Calu3 (cell line): ENCODE measurements around the gene KIF1C. TPM values are rescaled to one million over a fixed set of nuclear protein-coding genes. Genes with fewer than 3 reads are reported as not detected.
A peak's percentile ranks its signal among the peaks of the same experiment; 100 is the strongest.

ENCODE experiments used
- BruUV-seq: library from RNA; stranded (reverse); fragments of 400-500 nt; replicated peaks from 2 replicates; lab custom pipeline; 2021; lab: Mats Ljungman, UMichigan
- CTCF ChIA-PET: fragments of 300-600 bp; sonication (Branson Sonifier 250); formaldehyde crosslinking; loops from one replicate; lab custom pipeline; 2022; ENCODE audit warnings: antibody characterized with exemption; lab: Charles Lee
- DNase-seq: peaks from one replicate; pipeline ENCODE4 v3.0.0; 2022
- H3K27ac Mint-ChIP-seq: one replicate; pipeline ENCODE4 v1.8.0; 2022; ENCODE audit warnings: mixed read lengths; ENCODE audit not compliant: unreplicated experiment
- H3K27me3 Mint-ChIP-seq: one replicate; pipeline ENCODE4 v1.8.0; 2022; ENCODE audit warnings: mixed read lengths; ENCODE audit not compliant: unreplicated experiment
- H3K36me3 Mint-ChIP-seq: one replicate; pipeline ENCODE4 v1.8.0; 2022; ENCODE audit warnings: mild to moderate bottlenecking, moderate library complexity, mixed read lengths; ENCODE audit not compliant: insufficient read depth, unreplicated experiment
- H3K4me1 Mint-ChIP-seq: one replicate; pipeline ENCODE4 v1.8.0; 2022; ENCODE audit warnings: mild to moderate bottlenecking, low read depth, mixed read lengths; ENCODE audit not compliant: unreplicated experiment
- H3K4me3 Mint-ChIP-seq: one replicate; pipeline ENCODE4 v1.8.0; 2022; ENCODE audit warnings: mild to moderate bottlenecking, low read depth, moderate library complexity, mixed read lengths; ENCODE audit not compliant: unreplicated experiment
- H3K9me3 Mint-ChIP-seq: one replicate; pipeline ENCODE4 v1.8.0; 2022; ENCODE audit warnings: low read depth, mixed read lengths; ENCODE audit not compliant: unreplicated experiment
- CTCF ChIP-seq: fragments of 200-600 bp; IDR thresholded peaks from one replicate; pipeline ENCODE4 v1.8.0; 2022; ENCODE audit warnings: antibody characterized with exemption; ENCODE audit not compliant: unreplicated experiment
- intact Hi-C: fragments of 100-400 bp; cut with micrococcal nuclease; formaldehyde crosslinking; loops from one replicate; pipeline ENCODE4 v1.10.0; 2022; ENCODE audit not compliant: unreplicated experiment
- total RNA-seq: library from RNA; stranded (reverse); gene quantifications from 2 replicates; pipeline ENCODE4 v1.2.3, GENCODE V29; 2022

KIF1C gene
- total RNA-seq, 1 experiment from 2014 or later: 65.9 TPM

- no peaks in the 10 kb centered on the region for H3K27me3 Mint-ChIP-seq
- TSS peak; percentile 78 for BruUV-seq
- CTCF ChIA-PET: interaction anchor here (0.8 to 2.5 kb wide), 9 partner anchors 13 to 295 kb away, joined by 3 to 11 read pairs (median 4); partner anchors contain the start of genes CAMTA2, RNF167, SLC25A11 and ZNF594
- no peaks in the 10 kb centered on the region for H3K9me3 Mint-ChIP-seq
- TF ChIP-seq CTCF: no peak
- H3K4me3 Mint-ChIP-seq: no peak within 1 kb of the TSS
- H3K27ac Mint-ChIP-seq: no peak within 1 kb of the TSS
- peak; percentile 91 for DNase-seq
- peaks cover 20% of the 10 kb centered on the region for H3K36me3 Mint-ChIP-seq
- no peaks in the 10 kb centered on the region for H3K4me1 Mint-ChIP-seq
- intact Hi-C loops: no loop called here
Observed at GRCh38 chr17:4967539-4968485, 29.9 kb upstream of the KIF1C start, which contains the start of gene SPAG7. Gene SPAG7, minus strand, starts transcription at chr17:4967817. Its CDS starts 13 bp downstream, at chr17:4967804.

- peaks cover 20% of the 10 kb centered on the region for H3K36me3 Mint-ChIP-seq
- intact Hi-C loops: no loop called here
- no peak overlapping the region for H3K4me3 Mint-ChIP-seq
- DNase-seq: no peak
- TF ChIP-seq CTCF: no peak
- H3K4me1 Mint-ChIP-seq: no peaks in the 10 kb centered on the region
- no peaks in the 10 kb centered on the region for H3K9me3 Mint-ChIP-seq
- CTCF ChIA-PET: interaction anchor here (2.5 kb wide), 1 partner anchor 28 kb away, joined by 10 read pairs; the partner anchor contains the start of genes RNF167 and SLC25A11
- no TSS peak for BruUV-seq
- no peaks in the 10 kb centered on the region for H3K27me3 Mint-ChIP-seq
- no peak overlapping the region for H3K27ac Mint-ChIP-seq
Observed at GRCh38 chr17:4968486-4969046, 29.2 kb upstream of the KIF1C start.

GRCh38 chr17:4969047-4969550 lies 28.7 kb upstream of the KIF1C start:
- Mint-ChIP-seq H3K27me3 (no peaks in the 10 kb centered on the region), H3K36me3 (peaks cover 20% of the 10 kb centered on the region), H3K4me1 (no peaks in the 10 kb centered on the region), H3K9me3 (no peaks in the 10 kb centered on the region), H3K27ac (no peak overlapping the region), H3K4me3 (no peak overlapping the region)
- CTCF ChIA-PET: no interaction called here
- no peak for DNase-seq
- intact Hi-C loops: no loop called here
- no TSS peak for BruUV-seq
- TF ChIP-seq CTCF: no peak

- TF ChIP-seq CTCF: no peak
- CTCF ChIA-PET: no interaction called here
- Mint-ChIP-seq H3K4me3 (no peak overlapping the region), H3K9me3 (no peaks in the 10 kb centered on the region), H3K4me1 (no peaks in the 10 kb centered on the region), H3K27me3 (no peaks in the 10 kb centered on the region), H3K27ac (no peak overlapping the region), H3K36me3 (peaks cover 20% of the 10 kb centered on the region)
- intact Hi-C loops: no loop called here
- DNase-seq: no peak
- no TSS peak for BruUV-seq
Observed at GRCh38 chr17:4969551-4970173, 28.1 kb upstream of the KIF1C start.
